ENCODE results near the gene SDHA.
"Not testable (repeated sequence)": the region's sequence is repeated elsewhere in the genome, so short reads cannot be mapped to it uniquely, and the experiment has no call there.

The SDHA gene

GRCh38 chr5:291345-291744, 73.2 kb downstream of the SDHA start:
- H2BK12ac ChIP-seq (ENCODE audit: low read length); H3K27ac ChIP-seq (replicated peaks; ENCODE audit: low read length); H3K79me1 ChIP-seq (ENCODE audit: low read depth, low read length); H2BK15ac ChIP-seq (ENCODE audit: low read length); H3K9me3 ChIP-seq (replicated peaks in 1 of 2; ENCODE audit: control insufficient read depth in 2 of 2, insufficient read depth in 1 of 2, low read depth in 1 of 2, low read length in 2 of 2); H2BK120ac ChIP-seq (ENCODE audit: low read depth, low read length); H4K8ac ChIP-seq (ENCODE audit: low read depth, low read length); H3K23ac ChIP-seq (ENCODE audit: low read depth, low read length, poor library complexity); H3K4me1 ChIP-seq (ENCODE audit: control insufficient read depth in 2 of 2, insufficient read depth in 1 of 2, low read depth in 1 of 2, low read length in 2 of 2); H3K4me3 ChIP-seq (ENCODE audit: low read length in 2 of 2); H3K18ac ChIP-seq (ENCODE audit: low read length); H4K91ac ChIP-seq (ENCODE audit: low read depth, low read length, poor library complexity); H2AK5ac ChIP-seq (ENCODE audit: low read depth, low read length); H2BK5ac ChIP-seq (ENCODE audit: low read length); H3K27me3 ChIP-seq (ENCODE audit: control insufficient read depth in 3 of 3, insufficient read depth in 3 of 3, low read depth in 1 of 3, low read length in 3 of 3); H2AFZ ChIP-seq (ENCODE audit: low read length); H3K4ac ChIP-seq (ENCODE audit: low read length); H3K14ac ChIP-seq (ENCODE audit: low read length); H3K9ac ChIP-seq (ENCODE audit: low read depth, low read length, poor library complexity); DNase-seq (ENCODE audit: low spot score); H3K4me2 ChIP-seq (ENCODE audit: insufficient read depth, low read length, poor library complexity, severe bottlenecking): not testable (repeated sequence)
- peaks cover 8 to 25% of the 10 kb centered on the region in 2 donors for H3K36me3 ChIP-seq (replicated peaks in 1 of 2; ENCODE audit: control insufficient read depth in 2 of 2, insufficient read depth in 2 of 2, low read length in 2 of 2)
- WGBS, 2 donors (ENCODE audit: extremely low coverage in 2 of 2, insufficient read length in 2 of 2, insufficient replicate concordance in 1 of 2), result no CpG with 5 or more reads among the region's 10 CpGs

- WGBS, 2 donors (ENCODE audit: extremely low coverage in 2 of 2, insufficient read length in 2 of 2, insufficient replicate concordance in 1 of 2), result no CpG with 5 or more reads among the region's 17 CpGs
- not testable (repeated sequence) for H3K4me3 ChIP-seq (ENCODE audit: low read length in 2 of 2)
These were observed 76.7 kb downstream of the SDHA start for GRCh38 chr5:294788-295187.

GRCh38 chr5:296207-296606, 78.1 kb downstream of the SDHA start:
- H3K36me3 ChIP-seq (replicated peaks in 1 of 2; ENCODE audit: control insufficient read depth in 2 of 2, insufficient read depth in 2 of 2, low read length in 2 of 2), result peaks cover 3 to 14% of the 10 kb centered on the region in 2 donors
- not testable (repeated sequence) for H4K8ac ChIP-seq (ENCODE audit: low read depth, low read length); H3K79me1 ChIP-seq (ENCODE audit: low read depth, low read length); H2BK5ac ChIP-seq (ENCODE audit: low read length); H2BK12ac ChIP-seq (ENCODE audit: low read length); H3K4ac ChIP-seq (ENCODE audit: low read length); H3K27me3 ChIP-seq (ENCODE audit: control insufficient read depth in 3 of 3, insufficient read depth in 3 of 3, low read depth in 1 of 3, low read length in 3 of 3); H3K9me3 ChIP-seq (replicated peaks in 1 of 2; ENCODE audit: control insufficient read depth in 2 of 2, insufficient read depth in 1 of 2, low read depth in 1 of 2, low read length in 2 of 2); H3K14ac ChIP-seq (ENCODE audit: low read length); H3K23ac ChIP-seq (ENCODE audit: low read depth, low read length, poor library complexity); H4K91ac ChIP-seq (ENCODE audit: low read depth, low read length, poor library complexity); H3K27ac ChIP-seq (replicated peaks; ENCODE audit: low read length); H3K4me1 ChIP-seq (ENCODE audit: control insufficient read depth in 2 of 2, insufficient read depth in 1 of 2, low read depth in 1 of 2, low read length in 2 of 2); H2AFZ ChIP-seq (ENCODE audit: low read length); H3K9ac ChIP-seq (ENCODE audit: low read depth, low read length, poor library complexity); DNase-seq (ENCODE audit: low spot score); H2BK15ac ChIP-seq (ENCODE audit: low read length); H2AK5ac ChIP-seq (ENCODE audit: low read depth, low read length); H3K4me3 ChIP-seq (ENCODE audit: low read length in 2 of 2); H2BK120ac ChIP-seq (ENCODE audit: low read depth, low read length); H3K4me2 ChIP-seq (ENCODE audit: insufficient read depth, low read length, poor library complexity, severe bottlenecking); H3K18ac ChIP-seq (ENCODE audit: low read length)
- no CpG with 5 or more reads among the region's 10 CpGs for WGBS, 2 donors (ENCODE audit: extremely low coverage in 2 of 2, insufficient read length in 2 of 2, insufficient replicate concordance in 1 of 2)

More at GRCh38 chr5:294788-295187, 76.7 kb downstream of the SDHA start:
- DNase-seq (ENCODE audit: low spot score); H2BK12ac ChIP-seq (ENCODE audit: low read length); H2BK120ac ChIP-seq (ENCODE audit: low read depth, low read length); H3K9ac ChIP-seq (ENCODE audit: low read depth, low read length, poor library complexity); H3K79me1 ChIP-seq (ENCODE audit: low read depth, low read length); H4K91ac ChIP-seq (ENCODE audit: low read depth, low read length, poor library complexity); H3K14ac ChIP-seq (ENCODE audit: low read length); H3K27ac ChIP-seq (replicated peaks; ENCODE audit: low read length); H3K23ac ChIP-seq (ENCODE audit: low read depth, low read length, poor library complexity); H3K9me3 ChIP-seq (replicated peaks in 1 of 2; ENCODE audit: control insufficient read depth in 2 of 2, insufficient read depth in 1 of 2, low read depth in 1 of 2, low read length in 2 of 2); H2AK5ac ChIP-seq (ENCODE audit: low read depth, low read length); H3K4ac ChIP-seq (ENCODE audit: low read length); H2BK5ac ChIP-seq (ENCODE audit: low read length); H3K27me3 ChIP-seq (ENCODE audit: control insufficient read depth in 3 of 3, insufficient read depth in 3 of 3, low read depth in 1 of 3, low read length in 3 of 3); H3K4me2 ChIP-seq (ENCODE audit: insufficient read depth, low read length, poor library complexity, severe bottlenecking); H3K4me1 ChIP-seq (ENCODE audit: control insufficient read depth in 2 of 2, insufficient read depth in 1 of 2, low read depth in 1 of 2, low read length in 2 of 2); H2BK15ac ChIP-seq (ENCODE audit: low read length); H4K8ac ChIP-seq (ENCODE audit: low read depth, low read length); H2AFZ ChIP-seq (ENCODE audit: low read length); H3K18ac ChIP-seq (ENCODE audit: low read length): not testable (repeated sequence)
- H3K36me3 ChIP-seq (replicated peaks in 1 of 2; ENCODE audit: control insufficient read depth in 2 of 2, insufficient read depth in 2 of 2, low read length in 2 of 2), result peaks cover 3 to 18% of the 10 kb centered on the region in 2 donors

GRCh38 chr5:296954-297353, 78.8 kb downstream of the SDHA start:
- H2AFZ ChIP-seq (ENCODE audit: low read length); H2BK5ac ChIP-seq (ENCODE audit: low read length); H3K9ac ChIP-seq (ENCODE audit: low read depth, low read length, poor library complexity); H3K4me3 ChIP-seq (ENCODE audit: low read length in 2 of 2); H3K27ac ChIP-seq (replicated peaks; ENCODE audit: low read length); H3K14ac ChIP-seq (ENCODE audit: low read length); H4K8ac ChIP-seq (ENCODE audit: low read depth, low read length); H2BK15ac ChIP-seq (ENCODE audit: low read length); H3K4me2 ChIP-seq (ENCODE audit: insufficient read depth, low read length, poor library complexity, severe bottlenecking); H3K18ac ChIP-seq (ENCODE audit: low read length); H3K79me1 ChIP-seq (ENCODE audit: low read depth, low read length); H3K4me1 ChIP-seq (ENCODE audit: control insufficient read depth in 2 of 2, insufficient read depth in 1 of 2, low read depth in 1 of 2, low read length in 2 of 2); DNase-seq (ENCODE audit: low spot score); H3K9me3 ChIP-seq (replicated peaks in 1 of 2; ENCODE audit: control insufficient read depth in 2 of 2, insufficient read depth in 1 of 2, low read depth in 1 of 2, low read length in 2 of 2); H2BK12ac ChIP-seq (ENCODE audit: low read length); H2BK120ac ChIP-seq (ENCODE audit: low read depth, low read length); H3K4ac ChIP-seq (ENCODE audit: low read length); H3K23ac ChIP-seq (ENCODE audit: low read depth, low read length, poor library complexity); H3K27me3 ChIP-seq (ENCODE audit: control insufficient read depth in 3 of 3, insufficient read depth in 3 of 3, low read depth in 1 of 3, low read length in 3 of 3); H2AK5ac ChIP-seq (ENCODE audit: low read depth, low read length); H3K36me3 ChIP-seq (replicated peaks in 1 of 2; ENCODE audit: control insufficient read depth in 2 of 2, insufficient read depth in 2 of 2, low read length in 2 of 2); H4K91ac ChIP-seq (ENCODE audit: low read depth, low read length, poor library complexity): not testable (repeated sequence)
- WGBS, 2 donors (ENCODE audit: extremely low coverage in 2 of 2, insufficient read length in 2 of 2, insufficient replicate concordance in 1 of 2), result no CpG with 5 or more reads among the region's 16 CpGs
